ENCODE results near the gene SH3RF3.
"Not testable (repeated sequence)": the region's sequence is repeated elsewhere in the genome, so short reads cannot be mapped to it uniquely, and the experiment has no call there.

The SH3RF3 gene

DNA sequence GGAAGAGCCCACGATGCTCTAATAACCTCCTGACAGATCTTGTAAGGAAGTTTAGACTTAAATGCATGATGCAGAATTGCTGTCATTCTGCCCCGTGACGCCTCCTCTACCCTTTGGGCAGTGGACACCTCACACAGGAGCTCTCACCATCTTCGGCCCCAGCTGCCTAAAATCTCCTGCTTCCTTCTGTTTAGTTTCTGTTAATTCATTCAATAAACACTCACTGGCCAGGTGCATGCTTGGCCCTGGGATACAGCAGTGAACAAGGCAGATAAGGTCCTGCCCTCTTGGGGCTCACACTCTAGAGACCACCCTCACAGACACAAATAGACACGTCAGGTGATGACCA lies 403.7 kb downstream of the SH3RF3 start:
- Histone ChIP-seq H3K18ac (ENCODE audit: low read length) (no peak overlapping the region), H3K79me1 (ENCODE audit: low read depth, low read length) (peaks cover 2% of the 10 kb centered on the region), H3K23ac (ENCODE audit: low read depth, low read length, poor library complexity) (no peak overlapping the region), H3K14ac (ENCODE audit: low read length) (no peak overlapping the region), H3K36me3 (replicated peaks in 1 of 2; ENCODE audit: control insufficient read depth in 2 of 2, insufficient read depth in 2 of 2, low read length in 2 of 2) (no peaks in the 10 kb centered on the region), H2BK120ac (ENCODE audit: low read depth, low read length) (no peak overlapping the region), H3K9ac (ENCODE audit: low read depth, low read length, poor library complexity) (no peak overlapping the region), H2BK12ac (ENCODE audit: low read length) (no peak overlapping the region), H3K4ac (ENCODE audit: low read length) (no peak overlapping the region), H2AK5ac (ENCODE audit: low read depth, low read length) (no peak overlapping the region), H4K8ac (ENCODE audit: low read depth, low read length) (no peak overlapping the region), H4K91ac (ENCODE audit: low read depth, low read length, poor library complexity) (no peak overlapping the region), H2BK15ac (ENCODE audit: low read length) (no peak overlapping the region), H3K4me3 (ENCODE audit: low read length in 2 of 2) (no peak overlapping the region), H3K27ac (replicated peaks; ENCODE audit: low read length) (no peak overlapping the region), H3K4me2 (ENCODE audit: insufficient read depth, low read length, poor library complexity, severe bottlenecking) (no peak overlapping the region), H2AFZ (ENCODE audit: low read length) (no peak overlapping the region), H3K4me1 (ENCODE audit: control insufficient read depth in 2 of 2, insufficient read depth in 1 of 2, low read depth in 1 of 2, low read length in 2 of 2) (peaks cover 0 to 4% of the 10 kb centered on the region in 2 donors), H2BK5ac (ENCODE audit: low read length) (peak overlapping the region; percentile 68), H3K9me3 (replicated peaks in 1 of 2; ENCODE audit: control insufficient read depth in 2 of 2, insufficient read depth in 1 of 2, low read depth in 1 of 2, low read length in 2 of 2) (peaks cover 2 to 3% of the 10 kb centered on the region in 2 donors), H3K27me3 (ENCODE audit: control insufficient read depth in 3 of 3, insufficient read depth in 3 of 3, low read depth in 1 of 3, low read length in 3 of 3) (no peaks in the 10 kb centered on the region)
- no CpG with 5 or more reads among the region's 5 CpGs for WGBS, 2 donors (ENCODE audit: extremely low coverage in 2 of 2, insufficient read length in 2 of 2, insufficient replicate concordance in 1 of 2)
- DNase-seq (ENCODE audit: low spot score): no peak

DNA sequence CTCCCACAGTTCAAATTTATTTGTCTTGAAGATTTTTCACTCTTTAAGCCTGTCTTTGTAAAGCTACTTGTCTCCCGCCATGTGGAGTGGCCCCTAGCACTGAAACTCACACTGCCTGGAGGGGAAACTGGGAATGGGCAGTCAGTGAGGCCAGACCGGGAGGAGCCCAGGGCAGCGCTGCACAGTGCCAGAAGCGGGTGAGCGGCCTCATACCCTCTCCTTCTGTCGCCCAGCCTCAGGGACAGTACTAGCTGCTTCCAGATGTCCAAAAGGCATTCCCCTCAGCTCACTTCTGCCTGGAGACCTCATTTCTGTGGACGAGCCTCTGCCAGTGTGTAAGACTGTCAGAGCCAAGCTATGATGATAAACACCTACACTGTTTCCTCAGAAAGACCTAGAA lies 404.8 kb downstream of the SH3RF3 start:
- Histone ChIP-seq H3K14ac (ENCODE audit: low read length) (no peak overlapping the region), H3K9ac (ENCODE audit: low read depth, low read length, poor library complexity) (no peak overlapping the region), H2BK120ac (ENCODE audit: low read depth, low read length) (no peak overlapping the region), H2AK5ac (ENCODE audit: low read depth, low read length) (no peak overlapping the region), H2BK12ac (ENCODE audit: low read length) (no peak overlapping the region), H3K23ac (ENCODE audit: low read depth, low read length, poor library complexity) (no peak overlapping the region), H3K9me3 (replicated peaks in 1 of 2; ENCODE audit: control insufficient read depth in 2 of 2, insufficient read depth in 1 of 2, low read depth in 1 of 2, low read length in 2 of 2) (peaks cover 2 to 3% of the 10 kb centered on the region in 2 donors), H3K27me3 (ENCODE audit: control insufficient read depth in 3 of 3, insufficient read depth in 3 of 3, low read depth in 1 of 3, low read length in 3 of 3) (no peaks in the 10 kb centered on the region), H2BK5ac (ENCODE audit: low read length) (no peak overlapping the region), H3K79me1 (ENCODE audit: low read depth, low read length) (peaks cover 2% of the 10 kb centered on the region), H3K36me3 (replicated peaks in 1 of 2; ENCODE audit: control insufficient read depth in 2 of 2, insufficient read depth in 2 of 2, low read length in 2 of 2) (no peaks in the 10 kb centered on the region), H3K18ac (ENCODE audit: low read length) (no peak overlapping the region), H2BK15ac (ENCODE audit: low read length) (no peak overlapping the region), H3K4me1 (ENCODE audit: control insufficient read depth in 2 of 2, insufficient read depth in 1 of 2, low read depth in 1 of 2, low read length in 2 of 2) (peaks cover 0 to 2% of the 10 kb centered on the region in 2 donors), H3K4me3 (ENCODE audit: low read length in 2 of 2) (no peak overlapping the region), H3K4me2 (ENCODE audit: insufficient read depth, low read length, poor library complexity, severe bottlenecking) (no peak overlapping the region), H4K91ac (ENCODE audit: low read depth, low read length, poor library complexity) (no peak overlapping the region), H2AFZ (ENCODE audit: low read length) (no peak overlapping the region), H4K8ac (ENCODE audit: low read depth, low read length) (no peak overlapping the region), H3K4ac (ENCODE audit: low read length) (no peak overlapping the region), H3K27ac (replicated peaks; ENCODE audit: low read length) (no peak overlapping the region)
- WGBS, 2 donors (ENCODE audit: extremely low coverage in 2 of 2, insufficient read length in 2 of 2, insufficient replicate concordance in 1 of 2): no CpG with 5 or more reads among the region's 7 CpGs
- no peak for DNase-seq (ENCODE audit: low spot score)

DNA sequence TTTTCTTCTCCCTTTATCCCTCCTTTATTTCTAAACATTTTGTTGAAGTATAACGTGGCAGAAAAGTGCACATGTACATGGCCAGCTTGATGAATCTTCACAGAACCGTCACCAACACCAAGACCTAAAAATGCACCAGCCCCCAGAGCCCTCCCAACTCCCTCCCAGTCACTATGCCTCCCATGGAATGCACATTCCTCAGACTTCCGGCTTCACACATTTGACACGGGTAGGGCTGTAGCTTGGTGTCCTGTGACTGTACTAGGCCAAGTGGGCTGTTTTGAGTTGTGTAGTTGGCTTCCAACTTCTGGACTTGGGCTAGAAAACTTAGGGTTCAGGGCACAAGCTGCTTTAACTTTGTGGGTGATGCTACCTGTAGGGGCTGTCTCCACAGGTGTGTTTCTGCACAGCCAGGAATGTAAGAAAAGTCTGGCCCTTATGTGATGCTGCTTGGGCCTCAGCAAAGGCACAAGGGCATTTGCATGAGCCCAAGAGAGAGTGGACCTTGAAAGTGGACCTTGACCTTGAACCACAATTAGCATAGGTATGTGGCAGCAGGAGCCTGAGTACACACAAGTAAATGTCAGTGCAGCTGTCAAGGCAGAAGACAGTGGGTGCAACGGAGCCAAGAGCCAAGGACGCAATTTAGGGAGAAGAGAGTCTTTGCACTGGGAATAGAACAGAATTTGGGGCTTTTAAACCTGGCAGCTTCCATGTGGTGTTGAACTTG lies 406.4 kb downstream of the SH3RF3 start:
- Histone ChIP-seq H2BK120ac (ENCODE audit: low read depth, low read length) (no peak overlapping the region), H3K27me3 (ENCODE audit: control insufficient read depth in 3 of 3, insufficient read depth in 3 of 3, low read depth in 1 of 3, low read length in 3 of 3) (no peaks in the 10 kb centered on the region), H3K18ac (ENCODE audit: low read length) (no peak overlapping the region), H2AK5ac (ENCODE audit: low read depth, low read length) (no peak overlapping the region), H3K14ac (ENCODE audit: low read length) (no peak overlapping the region), H3K36me3 (replicated peaks in 1 of 2; ENCODE audit: control insufficient read depth in 2 of 2, insufficient read depth in 2 of 2, low read length in 2 of 2) (peaks cover 0 to 6% of the 10 kb centered on the region in 2 donors), H3K4ac (ENCODE audit: low read length) (no peak overlapping the region), H3K23ac (ENCODE audit: low read depth, low read length, poor library complexity) (no peak overlapping the region), H3K4me2 (ENCODE audit: insufficient read depth, low read length, poor library complexity, severe bottlenecking) (no peak overlapping the region), H4K8ac (ENCODE audit: low read depth, low read length) (no peak overlapping the region), H3K27ac (replicated peaks; ENCODE audit: low read length) (no peak overlapping the region), H3K9ac (ENCODE audit: low read depth, low read length, poor library complexity) (peak overlapping the region; percentile 3), H2BK15ac (ENCODE audit: low read length) (no peak overlapping the region), H3K4me1 (ENCODE audit: control insufficient read depth in 2 of 2, insufficient read depth in 1 of 2, low read depth in 1 of 2, low read length in 2 of 2) (peaks cover 0 to 2% of the 10 kb centered on the region in 2 donors), H3K79me1 (ENCODE audit: low read depth, low read length) (no peaks in the 10 kb centered on the region), H4K91ac (ENCODE audit: low read depth, low read length, poor library complexity) (no peak overlapping the region), H2BK12ac (ENCODE audit: low read length) (no peak overlapping the region), H3K4me3 (ENCODE audit: low read length in 2 of 2) (peak overlapping the region in 1 of 2 donors; percentile 40), H3K9me3 (replicated peaks in 1 of 2; ENCODE audit: control insufficient read depth in 2 of 2, insufficient read depth in 1 of 2, low read depth in 1 of 2, low read length in 2 of 2) (peaks cover 2 to 5% of the 10 kb centered on the region in 2 donors), H2AFZ (ENCODE audit: low read length) (no peak overlapping the region), H2BK5ac (ENCODE audit: low read length) (no peak overlapping the region)
- no CpG with 5 or more reads among the region's 6 CpGs for WGBS, 2 donors (ENCODE audit: extremely low coverage in 2 of 2, insufficient read length in 2 of 2, insufficient replicate concordance in 1 of 2)
- DNase-seq (ENCODE audit: low spot score): no peak

DNA sequence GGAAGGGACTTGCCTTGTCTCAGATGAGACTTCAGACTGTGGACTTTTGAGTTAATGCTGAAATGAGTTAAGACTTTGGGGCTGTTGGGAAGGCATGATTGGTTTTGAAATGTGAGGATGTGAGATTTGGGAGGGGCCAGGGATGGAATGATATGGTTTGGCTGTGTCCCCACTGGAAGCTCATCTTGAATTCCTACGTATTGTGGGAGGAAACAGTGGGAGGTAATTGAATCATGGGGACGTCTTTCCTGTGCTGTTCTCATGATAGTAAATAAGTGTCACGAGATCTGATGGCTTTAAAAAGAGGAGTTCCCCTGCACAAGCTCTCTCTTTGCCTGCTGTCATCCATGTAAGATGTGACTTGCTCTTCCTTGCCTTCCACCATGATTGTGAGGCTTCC lies 407.6 kb downstream of the SH3RF3 start:
- H2BK15ac ChIP-seq (ENCODE audit: low read length); H2BK120ac ChIP-seq (ENCODE audit: low read depth, low read length); H3K4me2 ChIP-seq (ENCODE audit: insufficient read depth, low read length, poor library complexity, severe bottlenecking); H3K79me1 ChIP-seq (ENCODE audit: low read depth, low read length); H3K14ac ChIP-seq (ENCODE audit: low read length); H3K18ac ChIP-seq (ENCODE audit: low read length); H3K4ac ChIP-seq (ENCODE audit: low read length); H4K8ac ChIP-seq (ENCODE audit: low read depth, low read length); H2AK5ac ChIP-seq (ENCODE audit: low read depth, low read length); H2BK5ac ChIP-seq (ENCODE audit: low read length); H3K4me3 ChIP-seq (ENCODE audit: low read length in 2 of 2); DNase-seq (ENCODE audit: low spot score); H2AFZ ChIP-seq (ENCODE audit: low read length); H3K4me1 ChIP-seq (ENCODE audit: control insufficient read depth in 2 of 2, insufficient read depth in 1 of 2, low read depth in 1 of 2, low read length in 2 of 2); H3K9me3 ChIP-seq (replicated peaks in 1 of 2; ENCODE audit: control insufficient read depth in 2 of 2, insufficient read depth in 1 of 2, low read depth in 1 of 2, low read length in 2 of 2); H3K27ac ChIP-seq (replicated peaks; ENCODE audit: low read length); H3K23ac ChIP-seq (ENCODE audit: low read depth, low read length, poor library complexity); H3K9ac ChIP-seq (ENCODE audit: low read depth, low read length, poor library complexity); H2BK12ac ChIP-seq (ENCODE audit: low read length); H4K91ac ChIP-seq (ENCODE audit: low read depth, low read length, poor library complexity); H3K27me3 ChIP-seq (ENCODE audit: control insufficient read depth in 3 of 3, insufficient read depth in 3 of 3, low read depth in 1 of 3, low read length in 3 of 3): not testable (repeated sequence)
- H3K36me3 ChIP-seq (replicated peaks in 1 of 2; ENCODE audit: control insufficient read depth in 2 of 2, insufficient read depth in 2 of 2, low read length in 2 of 2): peaks cover 0 to 12% of the 10 kb centered on the region in 2 donors
- WGBS, 2 donors (ENCODE audit: extremely low coverage in 2 of 2, insufficient read length in 2 of 2, insufficient replicate concordance in 1 of 2): no CpG with 5 or more reads among the region's 3 CpGs
